ENCODE measurements around the gene ORAI2.
"Not testable (repeated sequence)": the region's sequence is repeated elsewhere in the genome, so short reads cannot be mapped to it uniquely, and the experiment has no call there.

The ORAI2 gene

GRCh38 chr7:102467581-102468477, 34.5 kb downstream of the ORAI2 start:
- Histone ChIP-seq H3K36me3 (ENCODE audit: control insufficient read depth, insufficient read depth, low read length) (peaks cover 6% of the 10 kb centered on the region), H3K27ac (ENCODE audit: insufficient read depth, low read depth, low read length, poor library complexity, severe bottlenecking) (no peak overlapping the region), H3K4me3 (ENCODE audit: insufficient read depth, low read depth, low read length) (no peak overlapping the region), H3K9me3 (ENCODE audit: control insufficient read depth, low read length) (no peaks in the 10 kb centered on the region), H3K4me1 (ENCODE audit: control insufficient read depth, insufficient read depth, low read length) (peaks cover 16% of the 10 kb centered on the region), H3K27me3 (ENCODE audit: control insufficient read depth, insufficient read depth, low read length, poor library complexity, severe bottlenecking) (no peaks in the 10 kb centered on the region)
- WGBS, 2 experiments = 95% methylated on average over 24 of the region's 24 CpGs

- peaks cover 15% of the 10 kb centered on the region for H3K36me3 ChIP-seq (ENCODE audit: control insufficient read depth, insufficient read depth, low read length)
- H3K4me1 ChIP-seq (ENCODE audit: control insufficient read depth, insufficient read depth, low read length) = peaks cover 11% of the 10 kb centered on the region
- 92% methylated on average over 40 of the region's 40 CpGs for WGBS, 2 experiments
- H3K27me3 ChIP-seq (ENCODE audit: control insufficient read depth, insufficient read depth, low read length, poor library complexity, severe bottlenecking) = no peaks in the 10 kb centered on the region
- no peaks in the 10 kb centered on the region for H3K9me3 ChIP-seq (ENCODE audit: control insufficient read depth, low read length)
- no peak overlapping the region for H3K27ac ChIP-seq (ENCODE audit: insufficient read depth, low read depth, low read length, poor library complexity, severe bottlenecking)
- H3K4me3 ChIP-seq (ENCODE audit: insufficient read depth, low read depth, low read length) = no peak overlapping the region
These were observed 35.3 kb downstream of the ORAI2 start for GRCh38 chr7:102468478-102469350.

- H3K4me3 ChIP-seq (ENCODE audit: insufficient read depth, low read depth, low read length) = no peak overlapping the region
- 94 to 95% methylated on average over 24 of the region's 24 CpGs for WGBS, 2 experiments
These were observed 36.1 kb downstream of the ORAI2 start for GRCh38 chr7:102469351-102469971.

GRCh38 chr7:102469972-102470825, 36.8 kb downstream of the ORAI2 start:
- WGBS, 2 experiments = 84 to 85% methylated on average over 20 of the region's 20 CpGs
- Histone ChIP-seq H3K9me3 (ENCODE audit: control insufficient read depth, low read length) (no peaks in the 10 kb centered on the region), H3K36me3 (ENCODE audit: control insufficient read depth, insufficient read depth, low read length) (peaks cover 17% of the 10 kb centered on the region), H3K27me3 (ENCODE audit: control insufficient read depth, insufficient read depth, low read length, poor library complexity, severe bottlenecking) (no peaks in the 10 kb centered on the region), H3K4me1 (ENCODE audit: control insufficient read depth, insufficient read depth, low read length) (peaks cover 8% of the 10 kb centered on the region), H3K4me3 (ENCODE audit: insufficient read depth, low read depth, low read length) (no peak overlapping the region), H3K27ac (ENCODE audit: insufficient read depth, low read depth, low read length, poor library complexity, severe bottlenecking) (no peak overlapping the region)

More at GRCh38 chr7:102469351-102469971, 36.1 kb downstream of the ORAI2 start:
- no peaks in the 10 kb centered on the region for H3K27me3 ChIP-seq (ENCODE audit: control insufficient read depth, insufficient read depth, low read length, poor library complexity, severe bottlenecking)
- peaks cover 8% of the 10 kb centered on the region for H3K4me1 ChIP-seq (ENCODE audit: control insufficient read depth, insufficient read depth, low read length)
- H3K27ac ChIP-seq (ENCODE audit: insufficient read depth, low read depth, low read length, poor library complexity, severe bottlenecking) = no peak overlapping the region
- no peaks in the 10 kb centered on the region for H3K9me3 ChIP-seq (ENCODE audit: control insufficient read depth, low read length)
- H3K36me3 ChIP-seq (ENCODE audit: control insufficient read depth, insufficient read depth, low read length) = peaks cover 17% of the 10 kb centered on the region

GRCh38 chr7:102471791-102472125, 38.4 kb downstream of the ORAI2 start:
- Histone ChIP-seq H3K27me3 (ENCODE audit: control insufficient read depth, insufficient read depth, low read length, poor library complexity, severe bottlenecking) (no peaks in the 10 kb centered on the region), H3K4me3 (ENCODE audit: insufficient read depth, low read depth, low read length) (no peak overlapping the region), H3K27ac (ENCODE audit: insufficient read depth, low read depth, low read length, poor library complexity, severe bottlenecking) (no peak overlapping the region), H3K4me1 (ENCODE audit: control insufficient read depth, insufficient read depth, low read length) (no peaks in the 10 kb centered on the region), H3K36me3 (ENCODE audit: control insufficient read depth, insufficient read depth, low read length) (peaks cover 17% of the 10 kb centered on the region), H3K9me3 (ENCODE audit: control insufficient read depth, low read length) (no peaks in the 10 kb centered on the region)
- WGBS, 2 experiments = 90 to 93% methylated on average over 6 of the region's 6 CpGs

- Histone ChIP-seq H3K4me1 (ENCODE audit: control insufficient read depth, insufficient read depth, low read length) (no peaks in the 10 kb centered on the region), H3K9me3 (ENCODE audit: control insufficient read depth, low read length) (no peaks in the 10 kb centered on the region), H3K27me3 (ENCODE audit: control insufficient read depth, insufficient read depth, low read length, poor library complexity, severe bottlenecking) (no peaks in the 10 kb centered on the region), H3K27ac (ENCODE audit: insufficient read depth, low read depth, low read length, poor library complexity, severe bottlenecking) (no peak overlapping the region), H3K4me3 (ENCODE audit: insufficient read depth, low read depth, low read length) (no peak overlapping the region), H3K36me3 (ENCODE audit: control insufficient read depth, insufficient read depth, low read length) (peaks cover 17% of the 10 kb centered on the region)
- 91 to 92% methylated on average over 31 of the region's 31 CpGs for WGBS, 2 experiments
These were observed 39.0 kb downstream of the ORAI2 start for GRCh38 chr7:102472126-102473041.

- Histone ChIP-seq H3K9me3 (ENCODE audit: control insufficient read depth, low read length) (no peaks in the 10 kb centered on the region), H3K36me3 (ENCODE audit: control insufficient read depth, insufficient read depth, low read length) (peaks cover 13% of the 10 kb centered on the region), H3K27ac (ENCODE audit: insufficient read depth, low read depth, low read length, poor library complexity, severe bottlenecking) (no peak overlapping the region), H3K4me3 (ENCODE audit: insufficient read depth, low read depth, low read length) (no peak overlapping the region), H3K4me1 (ENCODE audit: control insufficient read depth, insufficient read depth, low read length) (no peaks in the 10 kb centered on the region), H3K27me3 (ENCODE audit: control insufficient read depth, insufficient read depth, low read length, poor library complexity, severe bottlenecking) (no peaks in the 10 kb centered on the region)
- WGBS, 2 experiments = 93 to 94% methylated on average over 22 of the region's 23 CpGs
These were observed 40.1 kb downstream of the ORAI2 start for GRCh38 chr7:102473271-102473991.

GRCh38 chr7:102474116-102474515, 40.7 kb downstream of the ORAI2 start:
- WGBS, 2 experiments = 80 to 95% methylated on average over 1 to 7 of the region's 14 CpGs
- not testable (repeated sequence) for H3K4me1 ChIP-seq (ENCODE audit: control insufficient read depth, insufficient read depth, low read length); H3K4me3 ChIP-seq (ENCODE audit: insufficient read depth, low read depth, low read length); H3K27ac ChIP-seq (ENCODE audit: insufficient read depth, low read depth, low read length, poor library complexity, severe bottlenecking); H3K27me3 ChIP-seq (ENCODE audit: control insufficient read depth, insufficient read depth, low read length, poor library complexity, severe bottlenecking); H3K9me3 ChIP-seq (ENCODE audit: control insufficient read depth, low read length)
- H3K36me3 ChIP-seq (ENCODE audit: control insufficient read depth, insufficient read depth, low read length) = peaks cover 13% of the 10 kb centered on the region

Measured in ectodermal cell (in vitro differentiated cells).